Measurements from ENCODE around the gene TP53I13. TPM values are rescaled to one million over a fixed set of nuclear protein-coding genes. Genes with fewer than 3 reads are reported as not detected.

Gene TP53I13
- total RNA-seq, 4 donors from 2014 or later = 31.6 to 45.9 (median 40.3) TPM

DNA sequence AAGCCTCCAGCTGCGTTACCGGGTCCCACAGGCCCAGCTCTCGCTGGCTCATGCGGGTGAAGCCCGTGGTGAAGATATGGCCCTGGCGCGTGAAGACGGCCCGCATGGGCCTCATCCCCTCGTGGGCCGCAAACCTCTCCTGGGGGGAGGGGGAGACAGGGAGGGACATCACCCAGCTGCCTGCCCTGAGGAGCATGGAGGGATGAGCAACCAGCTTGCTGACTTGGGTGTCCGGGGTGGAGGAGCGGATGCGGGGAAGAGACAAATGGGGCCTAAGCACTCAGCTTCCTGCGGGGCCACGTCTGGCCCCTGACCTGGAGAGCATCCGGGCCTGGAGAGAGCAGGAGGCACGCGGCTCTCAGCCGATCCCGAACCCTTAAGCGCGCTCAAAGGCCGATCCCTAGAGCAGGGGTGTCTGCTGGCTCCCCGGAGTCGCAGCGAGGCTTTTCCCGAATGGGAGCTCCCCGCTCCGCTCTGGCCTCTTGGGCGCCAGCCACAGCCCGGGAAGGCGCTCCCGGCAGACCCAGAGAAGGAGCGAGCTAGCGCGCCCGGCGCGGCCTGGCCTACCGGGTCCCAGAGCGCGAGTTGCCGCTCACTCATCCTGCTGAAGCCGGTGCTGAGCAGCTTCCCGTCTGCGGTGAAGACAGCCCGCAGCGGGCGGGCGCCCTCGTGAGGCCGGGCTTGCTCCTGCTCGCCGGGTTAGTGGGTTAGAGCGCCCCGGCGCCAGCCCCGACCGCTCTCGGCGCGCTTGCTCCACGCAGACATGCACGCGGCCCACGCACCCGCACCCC is 49.2 kb downstream of the TP53I13 start:
- 13% methylated on average over 20 of the region's 68 CpGs for WGBS
- DNase-seq (ENCODE audit: low spot score in 2 of 2) = peak in 1 of 2 donors; percentile 90
- no peaks in the 10 kb centered on the region for H3K36me3 ChIP-seq
- peaks cover 68% of the 10 kb centered on the region for H3K4me1 ChIP-seq
- H3K27ac ChIP-seq = no peak overlapping the region
- peak overlapping the region; percentile 42 for H3K4me3 ChIP-seq
- TF ChIP-seq, protein P1, sequence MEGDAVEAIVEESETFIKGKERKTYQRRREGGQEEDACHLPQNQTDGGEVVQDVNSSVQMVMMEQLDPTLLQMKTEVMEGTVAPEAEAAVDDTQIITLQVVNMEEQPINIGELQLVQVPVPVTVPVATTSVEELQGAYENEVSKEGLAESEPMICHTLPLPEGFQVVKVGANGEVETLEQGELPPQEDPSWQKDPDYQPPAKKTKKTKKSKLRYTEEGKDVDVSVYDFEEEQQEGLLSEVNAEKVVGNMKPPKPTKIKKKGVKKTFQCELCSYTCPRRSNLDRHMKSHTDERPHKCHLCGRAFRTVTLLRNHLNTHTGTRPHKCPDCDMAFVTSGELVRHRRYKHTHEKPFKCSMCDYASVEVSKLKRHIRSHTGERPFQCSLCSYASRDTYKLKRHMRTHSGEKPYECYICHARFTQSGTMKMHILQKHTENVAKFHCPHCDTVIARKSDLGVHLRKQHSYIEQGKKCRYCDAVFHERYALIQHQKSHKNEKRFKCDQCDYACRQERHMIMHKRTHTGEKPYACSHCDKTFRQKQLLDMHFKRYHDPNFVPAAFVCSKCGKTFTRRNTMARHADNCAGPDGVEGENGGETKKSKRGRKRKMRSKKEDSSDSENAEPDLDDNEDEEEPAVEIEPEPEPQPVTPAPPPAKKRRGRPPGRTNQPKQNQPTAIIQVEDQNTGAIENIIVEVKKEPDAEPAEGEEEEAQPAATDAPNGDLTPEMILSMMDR (IDR thresholded peaks at IDR 0.05) = peak; percentile 51 to 75
- no peak for TF ChIP-seq EP300 (IDR thresholded peaks at IDR 0.05)
- peaks cover 6% of the 10 kb centered on the region for H3K27me3 ChIP-seq
- H3K9me3 ChIP-seq = no peaks in the 10 kb centered on the region

DNA sequence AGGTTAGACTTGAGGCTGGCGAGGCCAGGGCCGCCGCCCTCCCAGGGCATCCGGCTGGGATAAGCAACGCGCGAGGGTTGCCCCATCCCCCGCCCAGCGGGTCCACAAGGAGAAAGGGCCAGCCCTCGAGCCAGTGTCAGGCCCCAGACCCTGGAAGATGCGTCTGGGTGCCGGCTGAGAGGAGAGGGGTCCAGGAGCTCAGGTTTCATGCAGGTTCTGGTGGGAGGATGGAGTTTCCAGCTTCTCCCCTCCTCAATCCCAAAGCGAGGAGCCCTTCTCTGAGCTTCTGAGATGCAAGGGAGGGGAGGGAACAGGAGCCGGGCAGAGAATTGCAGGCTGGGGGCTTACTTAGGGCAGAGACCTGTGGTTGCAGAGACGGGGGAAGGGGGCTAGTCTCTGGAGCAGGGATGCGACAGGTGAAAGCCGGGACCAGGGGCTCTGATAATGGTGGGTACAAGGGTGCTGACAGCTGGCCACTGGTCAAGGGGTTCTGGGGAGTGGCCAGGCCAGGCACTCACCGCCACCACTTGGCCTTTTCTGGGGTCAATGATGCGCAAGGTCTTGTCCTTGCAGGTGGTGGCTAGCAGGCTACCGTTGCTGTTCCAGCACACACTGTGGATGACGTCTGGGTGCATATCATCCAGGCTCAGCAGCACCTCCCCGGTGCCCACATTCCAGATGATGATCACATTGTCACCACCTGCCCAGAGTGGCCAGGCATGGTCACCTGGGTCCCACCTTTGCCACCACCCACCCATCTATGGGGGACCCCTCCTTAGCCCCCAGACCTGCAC is 50.0 kb downstream of the TP53I13 start:
- no peak overlapping the region for H3K27ac ChIP-seq

DNA sequence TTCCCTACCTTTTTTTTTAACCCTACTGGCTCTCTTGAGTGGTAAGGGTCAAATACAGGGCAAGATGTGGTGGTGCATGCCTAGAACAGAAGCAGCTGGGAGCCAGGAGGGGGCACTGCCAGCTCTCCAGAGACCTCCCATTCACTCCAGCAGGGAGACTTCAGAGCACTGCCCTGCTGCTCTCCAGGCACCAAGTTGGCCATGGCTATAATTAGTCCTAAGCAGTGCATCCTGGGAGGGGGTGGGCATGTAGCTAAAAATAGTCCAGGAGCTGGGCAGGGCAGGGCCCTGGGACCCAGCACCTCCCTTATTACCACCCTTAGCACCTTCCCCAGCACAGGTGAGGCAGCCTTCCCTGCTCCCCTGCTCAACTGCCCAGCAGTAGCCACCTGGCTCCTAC is 50.8 kb downstream of the TP53I13 start:
- no peaks in the 10 kb centered on the region for H3K9me3 ChIP-seq
- peaks cover 6% of the 10 kb centered on the region for H3K27me3 ChIP-seq
- H3K4me3 ChIP-seq = no peak overlapping the region
- H3K4me1 ChIP-seq = peaks cover 60% of the 10 kb centered on the region
- H3K27ac ChIP-seq = no peak overlapping the region
- no peaks in the 10 kb centered on the region for H3K36me3 ChIP-seq
- TF ChIP-seq POLR2A (IDR thresholded peaks at IDR 0.05) = no peak
- no peak for DNase-seq (ENCODE audit: low spot score in 2 of 2)

More for the DNA sequence above, 50.0 kb downstream of the TP53I13 start:
- WGBS = 75% methylated on average over 13 of the region's 22 CpGs
- Histone ChIP-seq H3K4me3 (peak overlapping the region; percentile 42), H3K36me3 (no peaks in the 10 kb centered on the region), H3K9me3 (no peaks in the 10 kb centered on the region), H3K4me1 (peaks cover 67% of the 10 kb centered on the region), H3K27me3 (peaks cover 6% of the 10 kb centered on the region)
- DNase-seq (ENCODE audit: low spot score in 2 of 2) = no peak
- TF ChIP-seq, protein P1 (IDR thresholded peaks at IDR 0.05) = no peak
- TF ChIP-seq POLR2AphosphoS5 (IDR thresholded peaks at IDR 0.05) = no peak

DNA sequence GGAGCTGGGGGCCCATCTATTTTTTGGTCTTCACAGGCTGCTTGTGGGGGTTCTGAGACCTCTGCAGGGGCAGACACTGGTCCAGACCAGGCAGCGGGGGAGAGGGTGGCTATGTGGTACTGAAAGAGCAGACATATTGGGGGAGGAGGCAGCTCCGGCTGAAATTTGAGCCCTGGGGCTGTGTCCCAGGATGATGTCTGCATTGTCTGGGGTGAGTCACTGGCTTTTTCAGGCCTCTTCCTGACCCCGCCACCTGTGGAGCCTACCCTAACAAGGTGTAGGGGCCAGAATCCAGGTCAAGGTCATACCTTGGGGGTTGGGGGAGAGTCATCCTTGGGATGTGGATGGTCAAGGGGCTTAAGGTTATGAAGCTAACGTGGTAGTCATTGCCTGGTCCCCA is 51.8 kb downstream of the TP53I13 start:
- no peaks in the 10 kb centered on the region for H3K36me3 ChIP-seq

DNA sequence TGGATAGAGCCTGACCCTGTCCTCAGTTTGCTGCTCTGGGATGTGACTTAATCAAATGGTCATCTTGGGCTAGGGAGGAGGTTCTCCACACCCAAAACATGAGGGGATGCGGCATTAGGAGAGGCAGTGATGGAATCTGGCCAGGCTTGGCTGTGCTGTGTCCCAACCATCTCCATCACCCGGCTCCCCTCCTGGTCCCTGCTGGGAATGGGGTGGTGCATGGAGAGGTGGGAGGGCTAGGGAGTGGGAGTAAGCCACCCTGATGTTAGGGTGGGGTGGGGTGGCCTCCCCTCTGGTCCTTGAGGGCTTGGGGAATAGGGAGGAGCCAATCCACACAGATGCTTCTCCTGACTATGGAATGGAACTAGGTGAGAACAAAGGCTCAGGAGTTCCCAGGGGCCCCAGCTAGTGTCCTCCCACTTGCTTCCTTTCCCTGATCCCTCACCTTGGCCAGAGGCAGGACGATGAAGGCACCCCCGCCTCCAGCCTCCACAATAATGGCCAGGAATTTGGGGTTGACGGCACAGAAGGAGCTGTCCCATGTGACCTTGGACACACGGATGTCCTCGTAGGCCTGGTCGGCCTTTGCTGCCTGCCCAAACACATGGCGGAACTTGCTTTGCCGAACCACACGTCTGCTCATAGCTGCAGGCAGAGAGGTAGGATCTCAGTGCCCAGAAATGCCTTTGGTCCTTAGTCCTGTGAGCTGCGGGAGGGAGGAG is 52.4 kb downstream of the TP53I13 start:
- peaks cover 6% of the 10 kb centered on the region for H3K27me3 ChIP-seq
- no peak overlapping the region for H3K27ac ChIP-seq
- DNase-seq (ENCODE audit: low spot score in 2 of 2) = no peak
- WGBS = 96% methylated on average over 12 of the region's 12 CpGs
- no peaks in the 10 kb centered on the region for H3K36me3 ChIP-seq
- H3K4me1 ChIP-seq = peaks cover 46% of the 10 kb centered on the region
- no peak for TF ChIP-seq POLR2A (IDR thresholded peaks at IDR 0.05)
- TF ChIP-seq, protein P1 (IDR thresholded peaks at IDR 0.05) = no peak
- no peaks in the 10 kb centered on the region for H3K9me3 ChIP-seq
- no peak overlapping the region for H3K4me3 ChIP-seq

More for the DNA sequence above, 51.8 kb downstream of the TP53I13 start:
- H3K9me3 ChIP-seq = no peaks in the 10 kb centered on the region
- DNase-seq (ENCODE audit: low spot score in 2 of 2) = no peak
- WGBS = 96% methylated on average over 4 of the region's 4 CpGs
- H3K27me3 ChIP-seq = peaks cover 6% of the 10 kb centered on the region
- TF ChIP-seq, protein P1 (IDR thresholded peaks at IDR 0.05) = no peak
- no peak for TF ChIP-seq POLR2A (IDR thresholded peaks at IDR 0.05)
- TF ChIP-seq POLR2AphosphoS5 (IDR thresholded peaks at IDR 0.05) = no peak
- TF ChIP-seq EP300 (IDR thresholded peaks at IDR 0.05) = no peak
- H3K27ac ChIP-seq = no peak overlapping the region
- H3K4me1 ChIP-seq = peaks cover 53% of the 10 kb centered on the region
- no peak overlapping the region for H3K4me3 ChIP-seq

Data from suprapubic skin (tissue), 4 donors.